K562 (cell line): ENCODE data around the gene AICDA. TPM values are rescaled to one million over a fixed set of nuclear protein-coding genes. Genes with fewer than 3 reads are reported as not detected.

ENCODE experiments used
- ATAC-seq: fragments of 200-7000 bp; cut with Tn5 transposase; 3 replicates; pipeline ENCODE4 v1.9.1; 2020; ENCODE audit warnings: moderate library complexity
- BruUV-seq: library from RNA; stranded (reverse); fragments of 400-500 nt; replicated peaks from 2 replicates; lab custom pipeline; 2021; lab: Mats Ljungman, UMichigan
- CTCF ChIA-PET: fragments of 300-600 bp; formaldehyde crosslinking; extraction: SDS; loops from one replicate; lab custom pipeline; 2021; ENCODE audit warnings: low intra/inter-chr PET ratio; lab: Yijun Ruan, JAX
- POLR2A ChIA-PET: fragments of 300-600, 350-650 bp; sonication (Branson Sonifier 250); formaldehyde crosslinking; extraction: SDS; loops from one replicate; lab custom pipeline; 2021; ENCODE audit warnings: antibody characterized with exemption, inconsistent platforms; lab: Yijun Ruan, JAX
- DNase-seq, 4 experiments: peaks; one replicate each; pipeline versions ENCODE4 v3.0.0 to v3.0.0-alpha.2; 2011 to 2018; ENCODE audit warnings: low spot score in 3 of 4, mixed read lengths in 3 of 4; ENCODE audit errors: extremely low read depth in 1 of 4
- FAIRE-seq: peaks from 2 replicates; lab custom pipeline; 2011; peaks lifted over from hg19 to GRCh38; lab: Jason Lieb, UNC
- H2AFZ ChIP-seq: 2 replicates; pipeline ENCODE4 v1.6.0; 2011; ENCODE audit warnings: low read depth, low read length, control low read depth, inconsistent platforms
- H3K27ac ChIP-seq: fragments of 200-600 bp; 3 replicates; pipeline ENCODE4 v1.8.0; 2011; ENCODE audit warnings: low read depth, mild to moderate bottlenecking, control low read depth, inconsistent platforms, low read length, moderate library complexity, mixed read lengths; ENCODE audit errors: extremely low read depth
- H3K27me3 ChIP-seq, 2 experiments: fragments of 300-600 bp in 1 of 2; 2 replicates in 1 of 2; 3 replicates in 1 of 2; pipeline versions ENCODE4 v1.6.0 to v1.8.0; 2011; ENCODE audit warnings: inconsistent platforms in 2 of 2, low read length in 2 of 2, mild to moderate bottlenecking in 1 of 2, mixed read lengths in 1 of 2, moderate library complexity in 1 of 2; ENCODE audit not compliant: control insufficient read depth in 2 of 2, insufficient read depth in 2 of 2
- H3K36me3 ChIP-seq: fragments of 300-600 bp; 3 replicates; pipeline ENCODE4 v1.8.0; 2011; ENCODE audit warnings: mild to moderate bottlenecking, low read length, inconsistent platforms; ENCODE audit not compliant: control insufficient read depth, insufficient read depth
- H3K4me1 ChIP-seq, 2 experiments: fragments of 200-600 bp in 1 of 2; replicated peaks in 1 of 2; 2 replicates in 1 of 2; 3 replicates in 1 of 2; pipeline versions ENCODE4 v1.5.1 to v1.8.0; 2011; ENCODE audit warnings: inconsistent platforms in 2 of 2, low read length in 2 of 2, mild to moderate bottlenecking in 1 of 2, mixed read lengths in 1 of 2, moderate library complexity in 1 of 2; ENCODE audit not compliant: control insufficient read depth in 2 of 2, insufficient read depth in 2 of 2
- H3K4me2 ChIP-seq: 2 replicates; pipeline ENCODE4 v1.6.1; 2011; ENCODE audit warnings: low read length, control low read depth, inconsistent platforms, mixed read lengths; ENCODE audit not compliant: insufficient read depth
- H3K4me3 ChIP-seq: fragments of 200-600 bp; sonication (generic), shearing (Covaris generic); 2 replicates; pipeline ENCODE4 v1.5.1; 2016; ENCODE audit warnings: control low read depth, inconsistent platforms
- H3K79me2 ChIP-seq: fragments of 200-600 bp; 3 replicates; pipeline ENCODE4 v1.8.0; 2011; ENCODE audit warnings: low read length, inconsistent platforms; ENCODE audit not compliant: control insufficient read depth, insufficient read depth
- H3K9ac ChIP-seq, 2 experiments: 2 replicates each; pipeline versions ENCODE4 v1.6.0 to v1.6.1; 2011; ENCODE audit warnings: low read depth in 2 of 2, low read length in 2 of 2, control low read depth in 1 of 2, inconsistent platforms in 1 of 2, mild to moderate bottlenecking in 1 of 2, mixed read lengths in 1 of 2; ENCODE audit not compliant: insufficient read depth in 1 of 2
- H3K9me1 ChIP-seq: one replicate; pipeline ENCODE4 v1.6.0; 2011; ENCODE audit warnings: inconsistent platforms, mild to moderate bottlenecking, low read length, moderate library complexity; ENCODE audit not compliant: control insufficient read depth, insufficient read depth
- H3K9me3 ChIP-seq: replicated peaks from 2 replicates; pipeline ENCODE4 v1.5.1; 2011; ENCODE audit warnings: low read depth, low read length, inconsistent platforms; ENCODE audit not compliant: control insufficient read depth, insufficient read depth
- H4K20me1 ChIP-seq: replicated peaks from 2 replicates; pipeline ENCODE4 v1.6.1; 2011; ENCODE audit warnings: low read length, inconsistent platforms, mixed read lengths; ENCODE audit not compliant: control insufficient read depth, insufficient read depth
- EP300 ChIP-seq: IDR thresholded peaks from 2 replicates; pipeline ENCODE4 v1.6.1; 2012; ENCODE audit warnings: low read length, improper control_type of control experiment
- GABPB1 ChIP-seq: sonication (generic); formaldehyde crosslinking; IDR thresholded peaks from 2 replicates; pipeline ENCODE4 v1.8.0; 2022; ENCODE audit warnings: mild to moderate bottlenecking, missing genetic modification reagents
- MCM2 ChIP-seq: fragments of 450-650 bp; IDR thresholded peaks from 2 replicates; pipeline ENCODE4 v1.6.1; 2017; ENCODE audit warnings: low read depth, mild to moderate bottlenecking
- RAD21 ChIP-seq, 2 experiments: fragments of 250-450 bp in 1 of 2; fragments of 450-650 bp in 1 of 2; sonication (Bioruptor Pico) in 1 of 2; formaldehyde crosslinking in 1 of 2; IDR thresholded peaks in 1 of 2; conservative IDR thresholded peaks in 1 of 2; 2 replicates each; pipeline versions ENCODE4 v1.4.0 to v1.8.0; 2020 to 2022; ENCODE audit warnings: mild to moderate bottlenecking in 2 of 2, moderate library complexity in 1 of 2
- ZBTB1 ChIP-seq: sonication (generic); formaldehyde crosslinking; IDR thresholded peaks from 2 replicates; pipeline ENCODE4 v1.8.1; 2023; ENCODE audit warnings: missing genetic modification reagents, low read depth, mild to moderate bottlenecking, borderline replicate concordance
- ZNF644 ChIP-seq: fragments of 200-800 bp; sonication (Bioruptor generic); IDR thresholded peaks from 2 replicates; pipeline ENCODE4 v1.6.1; 2016; ENCODE audit warnings: low read depth, missing genetic modification characterization, missing compliant biosample characterization
- WGBS: fragments of 100-300 bp; shearing (Covaris generic); methylation state at CpG from one replicate; pipeline ENCODE4 v1.1.6; 2016; ENCODE audit warnings: low coverage, mixed read lengths; ENCODE audit not compliant: insufficient coverage; ENCODE audit errors: missing lambda C conversion rate; 5-methylcytosine and 5-hydroxymethylcytosine counted together
- in situ Hi-C: fragments of 300-500 bp; cut with MboI; formaldehyde crosslinking; loops from 4 replicates; pipeline ENCODE4 v1.15.0; 2018; ENCODE audit warnings: inconsistent platforms, mixed read lengths
- intact Hi-C: fragments of 100-400 bp; cut with micrococcal nuclease; formaldehyde crosslinking; loops from 2 replicates; pipeline ENCODE4 v1.14.2; 2022
- polyA plus RNA-seq, 8 experiments: library from polyadenylated mRNA; depleted of rRNA in 4 of 8; stranded (reverse) in 5 of 8; unstranded in 3 of 8; fragments of >200 nt; fragmentation: Nextera tagmentation in 2 of 8; fragmentation: Illumina TruSeq in 1 of 8; extraction: Ambion mirVana in 2 of 8; extraction: Trizol in 1 of 8; gene quantifications; 2 replicates each; pipeline versions ENCODE4 v1.2.1 to v1.2.3, GENCODE V29; 2011 to 2014; ENCODE audit warnings: inconsistent platforms in 1 of 8, missing spikeins in 1 of 8
- total RNA-seq, 7 experiments: library from RNA; depleted of rRNA in 6 of 7; stranded (reverse); fragments of >200 nt in 6 of 7; fragmentation: Illumina TruSeq in 2 of 7; extraction: Trizol in 2 of 7; gene quantifications; 2 replicates each; pipeline versions ENCODE4 v1.2.1 to v1.2.3, GENCODE V29; 2011 to 2021; ENCODE audit warnings: low replicate concordance in 1 of 7
- TF ChIP-seq, protein P1 (sequence below): fragments of 450-650 bp; formaldehyde crosslinking; IDR thresholded peaks from 2 replicates; pipeline ENCODE4 v1.4.0; 2020; ENCODE audit warnings: mild to moderate bottlenecking, moderate library complexity
- TF ChIP-seq, protein P2 (sequence below), 2 experiments: fragments of 450-650 bp in 1 of 2; sonication (generic) in 1 of 2; formaldehyde crosslinking in 1 of 2; IDR thresholded peaks in 1 of 2; conservative IDR thresholded peaks in 1 of 2; 2 replicates each; pipeline versions ENCODE4 v1.6.1 to v1.8.1; 2016 to 2023; ENCODE audit warnings: mild to moderate bottlenecking in 2 of 2, moderate library complexity in 2 of 2, inconsistent platforms in 1 of 2, missing genetic modification reagents in 1 of 2

Gene AICDA
- total and polyA plus RNA-seq, 9 of the 15 experiments (the other 6 are each of a cell fraction or from before 2014, with no cell fraction given) = not detected

DNA sequence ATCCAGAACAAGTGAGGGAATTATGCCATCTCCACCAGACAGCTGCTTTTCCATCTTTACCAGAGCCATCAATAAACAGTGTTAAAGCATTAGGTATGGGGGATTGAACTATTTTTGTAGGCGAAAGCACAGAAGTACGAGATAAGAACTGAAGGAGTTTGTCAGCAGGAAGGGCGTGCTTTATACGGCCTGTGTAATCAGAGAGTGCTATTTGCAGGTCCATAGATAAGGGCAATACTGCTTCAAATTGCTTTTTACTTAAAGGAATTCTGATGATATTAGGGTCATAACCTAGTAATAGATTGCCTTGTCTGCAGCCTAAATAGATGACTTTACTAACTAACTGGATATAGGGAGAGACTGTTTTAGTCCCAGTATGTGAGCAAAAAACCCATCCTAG is 51.6 kb downstream of the AICDA start:
- Histone ChIP-seq H4K20me1 (no peaks in the 10 kb centered on the region), H3K4me2 (no peak overlapping the region), H2AFZ (no peak overlapping the region), H3K79me2 (no peaks in the 10 kb centered on the region), H3K4me3 (no peak overlapping the region), H3K9me3 (no peaks in the 10 kb centered on the region), H3K9me1 (no peaks in the 10 kb centered on the region), H3K36me3 (no peaks in the 10 kb centered on the region), H3K4me1 (no peaks in the 10 kb centered on the region; a peak in 1 of 5 replicates), H3K27me3 (peaks cover 0 to 4% of the 10 kb centered on the region in 2 experiments; a peak in 1 of 5 replicates), H3K9ac (no peak overlapping the region), H3K27ac (no peak overlapping the region)
- intact Hi-C loops = no loop called here
- ATAC-seq = no peak
- TF ChIP-seq GABPB1 = no peak
- TF ChIP-seq RAD21 (CRISPR knock-in tag; conservative IDR thresholded peaks at IDR 0.05 in 1 of 2, IDR thresholded peaks at IDR 0.05 in 1 of 2) = no peak
- no peak for TF ChIP-seq ZNF644 (tag)
- TF ChIP-seq MCM2 = no peak
- TF ChIP-seq, protein P1, sequence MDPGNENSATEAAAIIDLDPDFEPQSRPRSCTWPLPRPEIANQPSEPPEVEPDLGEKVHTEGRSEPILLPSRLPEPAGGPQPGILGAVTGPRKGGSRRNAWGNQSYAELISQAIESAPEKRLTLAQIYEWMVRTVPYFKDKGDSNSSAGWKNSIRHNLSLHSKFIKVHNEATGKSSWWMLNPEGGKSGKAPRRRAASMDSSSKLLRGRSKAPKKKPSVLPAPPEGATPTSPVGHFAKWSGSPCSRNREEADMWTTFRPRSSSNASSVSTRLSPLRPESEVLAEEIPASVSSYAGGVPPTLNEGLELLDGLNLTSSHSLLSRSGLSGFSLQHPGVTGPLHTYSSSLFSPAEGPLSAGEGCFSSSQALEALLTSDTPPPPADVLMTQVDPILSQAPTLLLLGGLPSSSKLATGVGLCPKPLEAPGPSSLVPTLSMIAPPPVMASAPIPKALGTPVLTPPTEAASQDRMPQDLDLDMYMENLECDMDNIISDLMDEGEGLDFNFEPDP (CRISPR knock-in tag) = no peak
- no peak for TF ChIP-seq ZBTB1 (CRISPR knock-in tag)
- TF ChIP-seq, protein P2, sequence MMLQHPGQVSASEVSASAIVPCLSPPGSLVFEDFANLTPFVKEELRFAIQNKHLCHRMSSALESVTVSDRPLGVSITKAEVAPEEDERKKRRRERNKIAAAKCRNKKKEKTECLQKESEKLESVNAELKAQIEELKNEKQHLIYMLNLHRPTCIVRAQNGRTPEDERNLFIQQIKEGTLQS (IDR thresholded peaks at IDR 0.05) = no peak
- TF ChIP-seq, protein P2 (CRISPR knock-in tag; conservative IDR thresholded peaks at IDR 0.05) = no peak
- TF ChIP-seq EP300 = no peak
- DNase-seq = no peak
- no TSS peak for BruUV-seq
- 0% methylated on average over 4 of the region's 4 CpGs for WGBS
- in situ Hi-C loops = no loop called here
- ChIA-PET CTCF (no interaction called here), POLR2A (no interaction called here)
- FAIRE-seq = no peak
